Thyroid gland (tissue), 4 donors: ENCODE data around the gene EVI2A.

Experiments used
- POLR2A ChIP-seq, 2 donors: fragments of 450-650 bp; IDR thresholded peaks; one replicate each; pipeline ENCODE4 v1.6.1; 2017; ENCODE audit warnings: antibody characterized with exemption in 2 of 2, mild to moderate bottlenecking in 2 of 2, moderate library complexity in 1 of 2
- TF ChIP-seq, protein P1 (sequence below), 6 experiments: fragments of 200-600 bp in 3 of 6; fragments of 450-650 bp in 3 of 6; sonication (generic) in 3 of 6; IDR thresholded peaks; one replicate each; pipeline ENCODE4 v1.5.1; 2016 to 2019; ENCODE audit warnings: antibody characterized with exemption in 6 of 6, mild to moderate bottlenecking in 2 of 6, inconsistent platforms in 1 of 6, moderate library complexity in 1 of 6

- TF ChIP-seq, protein P1, sequence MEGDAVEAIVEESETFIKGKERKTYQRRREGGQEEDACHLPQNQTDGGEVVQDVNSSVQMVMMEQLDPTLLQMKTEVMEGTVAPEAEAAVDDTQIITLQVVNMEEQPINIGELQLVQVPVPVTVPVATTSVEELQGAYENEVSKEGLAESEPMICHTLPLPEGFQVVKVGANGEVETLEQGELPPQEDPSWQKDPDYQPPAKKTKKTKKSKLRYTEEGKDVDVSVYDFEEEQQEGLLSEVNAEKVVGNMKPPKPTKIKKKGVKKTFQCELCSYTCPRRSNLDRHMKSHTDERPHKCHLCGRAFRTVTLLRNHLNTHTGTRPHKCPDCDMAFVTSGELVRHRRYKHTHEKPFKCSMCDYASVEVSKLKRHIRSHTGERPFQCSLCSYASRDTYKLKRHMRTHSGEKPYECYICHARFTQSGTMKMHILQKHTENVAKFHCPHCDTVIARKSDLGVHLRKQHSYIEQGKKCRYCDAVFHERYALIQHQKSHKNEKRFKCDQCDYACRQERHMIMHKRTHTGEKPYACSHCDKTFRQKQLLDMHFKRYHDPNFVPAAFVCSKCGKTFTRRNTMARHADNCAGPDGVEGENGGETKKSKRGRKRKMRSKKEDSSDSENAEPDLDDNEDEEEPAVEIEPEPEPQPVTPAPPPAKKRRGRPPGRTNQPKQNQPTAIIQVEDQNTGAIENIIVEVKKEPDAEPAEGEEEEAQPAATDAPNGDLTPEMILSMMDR (IDR thresholded peaks at IDR 0.05) = no peak
- no peak for TF ChIP-seq POLR2A (IDR thresholded peaks at IDR 0.05)
Observed at GRCh38 chr17:31310886-31311285, 10.5 kb downstream of the EVI2A start.
